ENCODE results near the gene MUC6.

Gene MUC6

GRCh38 chr11:1006762-1007161 lies 29.8 kb downstream of the MUC6 start:
- Histone ChIP-seq H3K4me3 (ENCODE audit: low read length) (no peak overlapping the region), H3K27me3 (replicated peaks; ENCODE audit: control insufficient read depth, insufficient read depth, low read length) (no peaks in the 10 kb centered on the region), H3K4me1 (ENCODE audit: control insufficient read depth, insufficient read depth, low read length) (peaks cover 10% of the 10 kb centered on the region), H3K36me3 (ENCODE audit: control insufficient read depth, insufficient read depth, low read length, severe bottlenecking) (peaks cover 96% of the 10 kb centered on the region), H3K9me3 (ENCODE audit: control insufficient read depth, low read length) (no peaks in the 10 kb centered on the region), H3K9ac (ENCODE audit: low read length) (no peak overlapping the region)
- DNase-seq (ENCODE audit: low read depth) = no peak

DNA sequence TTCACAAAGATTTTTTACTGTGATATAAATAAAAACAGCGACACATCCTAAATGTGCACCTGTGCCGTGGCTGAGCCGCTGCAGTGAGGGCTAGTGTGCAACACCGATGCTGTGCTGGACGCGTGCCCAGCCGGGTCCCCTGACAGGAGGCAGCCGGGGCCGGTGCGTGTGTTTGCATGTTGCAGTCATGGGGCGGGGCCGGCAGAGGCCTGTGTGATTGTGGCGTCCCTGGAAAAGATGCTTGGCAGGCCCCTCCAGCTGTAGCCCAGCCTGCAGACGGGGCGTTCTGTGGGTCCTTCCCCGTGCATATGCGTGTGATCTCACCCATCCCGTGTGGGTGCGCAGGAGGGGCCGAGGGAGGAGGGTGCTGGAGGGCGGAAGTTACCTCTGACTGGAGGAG lies 30.6 kb downstream of the MUC6 start:
- Histone ChIP-seq H3K27me3 (replicated peaks; ENCODE audit: control insufficient read depth, insufficient read depth, low read length) (no peaks in the 10 kb centered on the region), H3K9ac (ENCODE audit: low read length) (no peak overlapping the region), H3K36me3 (ENCODE audit: control insufficient read depth, insufficient read depth, low read length, severe bottlenecking) (peaks cover 96% of the 10 kb centered on the region), H3K4me3 (ENCODE audit: low read length) (no peak overlapping the region), H3K9me3 (ENCODE audit: control insufficient read depth, low read length) (no peaks in the 10 kb centered on the region), H3K4me1 (ENCODE audit: control insufficient read depth, insufficient read depth, low read length) (peaks cover 10% of the 10 kb centered on the region)
- no peak for DNase-seq (ENCODE audit: low read depth)

DNA sequence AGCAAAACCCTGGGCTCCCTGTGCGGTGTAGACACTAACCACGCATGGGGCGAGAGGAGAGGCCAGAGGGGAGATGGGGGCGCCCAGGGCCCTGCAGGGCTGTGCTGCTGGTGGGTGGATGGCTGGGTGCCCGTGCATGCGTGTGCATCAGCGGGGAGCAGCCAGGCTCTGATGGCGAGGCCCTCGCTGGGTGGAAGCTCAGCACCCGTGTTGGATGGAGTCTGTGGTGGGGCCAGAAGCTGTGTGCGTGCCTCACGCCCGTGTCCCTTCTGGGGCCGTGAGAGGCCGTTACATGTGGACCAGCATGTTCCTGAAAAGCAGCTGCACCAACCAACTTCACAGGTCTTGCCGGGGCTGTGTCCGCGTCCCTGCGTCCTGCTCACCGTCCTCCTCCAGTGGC lies 33.4 kb downstream of the MUC6 start:
- Histone ChIP-seq H3K4me1 (ENCODE audit: control insufficient read depth, insufficient read depth, low read length) (peaks cover 10% of the 10 kb centered on the region), H3K36me3 (ENCODE audit: control insufficient read depth, insufficient read depth, low read length, severe bottlenecking) (peaks cover 73% of the 10 kb centered on the region)
- no peak for DNase-seq (ENCODE audit: low read depth)

GRCh38 chr11:1002406-1002984 lies 34.0 kb downstream of the MUC6 start:
- Histone ChIP-seq H3K4me3 (ENCODE audit: low read length) (no peak overlapping the region), H3K36me3 (ENCODE audit: control insufficient read depth, insufficient read depth, low read length, severe bottlenecking) (peaks cover 66% of the 10 kb centered on the region), H3K9ac (ENCODE audit: low read length) (no peak overlapping the region), H3K4me1 (ENCODE audit: control insufficient read depth, insufficient read depth, low read length) (peaks cover 10% of the 10 kb centered on the region), H3K9me3 (ENCODE audit: control insufficient read depth, low read length) (no peaks in the 10 kb centered on the region), H3K27me3 (replicated peaks; ENCODE audit: control insufficient read depth, insufficient read depth, low read length) (no peaks in the 10 kb centered on the region)
- no peak for DNase-seq (ENCODE audit: low read depth)

More for the DNA sequence above, 33.4 kb downstream of the MUC6 start:
- H3K9me3 ChIP-seq (ENCODE audit: control insufficient read depth, low read length) = no peaks in the 10 kb centered on the region
- no peak overlapping the region for H3K4me3 ChIP-seq (ENCODE audit: low read length)
- H3K9ac ChIP-seq (ENCODE audit: low read length) = no peak overlapping the region
- H3K27me3 ChIP-seq (replicated peaks; ENCODE audit: control insufficient read depth, insufficient read depth, low read length) = no peaks in the 10 kb centered on the region

DNA sequence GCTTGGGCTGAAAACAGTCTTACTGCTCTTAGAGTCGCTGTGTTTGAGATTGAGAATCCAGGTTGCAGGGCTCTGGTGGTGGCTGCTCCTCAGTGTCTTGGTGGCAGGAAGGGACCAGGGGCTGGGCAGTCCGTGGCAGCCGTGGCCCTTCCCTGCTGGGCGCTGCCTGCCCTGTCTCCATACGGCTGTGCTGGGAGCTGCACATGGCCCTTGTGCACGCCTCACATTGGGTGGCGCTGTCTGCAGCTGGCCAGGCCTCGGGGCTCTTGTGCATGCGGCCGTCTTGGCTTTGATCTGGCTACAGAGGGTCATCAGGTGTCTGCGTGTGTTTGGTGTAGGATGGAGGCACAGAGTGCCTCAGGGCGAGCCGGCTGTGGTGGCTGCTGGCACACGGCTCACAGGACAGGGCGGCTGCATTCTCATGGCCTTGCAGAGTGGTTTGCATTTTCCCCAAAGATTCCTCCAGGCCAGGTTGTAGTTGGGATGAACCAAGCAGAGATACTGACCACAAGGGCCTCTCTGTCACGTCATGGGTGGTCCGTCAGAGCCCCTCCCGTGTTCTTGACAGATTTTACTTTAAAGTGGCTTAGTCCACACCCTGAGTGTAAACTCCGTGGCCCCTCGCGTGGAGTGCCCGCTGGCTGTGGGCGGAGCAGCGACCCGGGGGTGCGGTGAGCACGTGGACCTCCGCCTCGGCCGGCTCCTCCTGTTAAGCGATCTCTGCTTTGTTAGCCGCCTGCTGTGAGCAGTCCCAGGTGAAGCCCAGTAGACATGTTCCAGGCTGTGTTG lies 34.7 kb downstream of the MUC6 start:
- H3K4me1 ChIP-seq (ENCODE audit: control insufficient read depth, insufficient read depth, low read length) = peaks cover 7% of the 10 kb centered on the region
- H3K36me3 ChIP-seq (ENCODE audit: control insufficient read depth, insufficient read depth, low read length, severe bottlenecking) = peaks cover 63% of the 10 kb centered on the region
- H3K9ac ChIP-seq (ENCODE audit: low read length) = no peak overlapping the region
- no peaks in the 10 kb centered on the region for H3K9me3 ChIP-seq (ENCODE audit: control insufficient read depth, low read length)
- H3K4me3 ChIP-seq (ENCODE audit: low read length) = no peak overlapping the region
- no peak for DNase-seq (ENCODE audit: low read depth)
- no peaks in the 10 kb centered on the region for H3K27me3 ChIP-seq (replicated peaks; ENCODE audit: control insufficient read depth, insufficient read depth, low read length)

DNA sequence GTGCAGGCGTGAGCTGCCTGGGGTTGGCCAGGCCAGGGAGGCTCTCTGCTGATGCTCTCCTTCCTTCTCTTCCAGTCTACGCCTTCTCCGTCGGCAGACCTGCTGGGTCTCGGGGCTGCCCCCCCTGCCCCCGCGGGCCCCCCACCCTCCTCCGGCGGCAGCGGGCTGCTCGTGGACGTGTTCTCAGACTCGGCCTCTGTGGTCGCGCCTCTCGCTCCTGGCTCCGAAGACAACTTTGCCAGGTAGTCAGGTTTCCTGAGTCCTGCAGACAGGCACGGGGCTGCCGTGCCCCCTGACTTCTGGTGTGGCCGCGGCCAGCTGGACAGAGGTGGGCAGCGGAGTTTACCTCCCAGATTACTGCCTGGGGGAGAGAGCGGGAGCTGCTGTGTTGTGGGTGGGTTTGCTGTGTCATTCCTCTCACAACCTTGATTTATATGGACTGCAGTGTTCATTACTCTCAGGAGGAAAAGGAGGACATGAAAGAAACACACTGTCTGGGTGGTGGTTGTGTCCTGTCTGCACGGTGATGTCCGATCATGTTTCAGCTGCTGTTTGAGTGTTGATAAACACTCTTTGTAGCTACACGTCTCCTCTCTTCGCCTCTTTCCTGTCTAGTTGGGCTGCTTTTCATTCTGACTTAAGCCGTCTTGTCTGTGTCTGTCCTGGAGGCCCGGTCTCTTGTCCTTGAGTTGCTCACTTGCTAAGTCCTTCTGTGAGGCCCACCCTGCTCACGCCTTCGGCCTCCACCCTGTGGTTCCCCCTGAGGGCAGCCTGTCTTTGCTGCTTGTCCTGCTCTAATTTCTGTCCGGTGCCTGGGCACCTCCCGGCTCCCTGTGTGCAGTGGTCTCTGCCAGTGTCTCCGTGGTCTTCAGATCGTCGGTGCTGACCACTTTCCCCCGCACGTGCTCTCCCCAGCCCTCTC lies 35.9 kb downstream of the MUC6 start:
- Histone ChIP-seq H3K27me3 (replicated peaks; ENCODE audit: control insufficient read depth, insufficient read depth, low read length) (no peaks in the 10 kb centered on the region), H3K4me3 (ENCODE audit: low read length) (no peak overlapping the region), H3K9ac (ENCODE audit: low read length) (no peak overlapping the region), H3K4me1 (ENCODE audit: control insufficient read depth, insufficient read depth, low read length) (no peaks in the 10 kb centered on the region), H3K36me3 (ENCODE audit: control insufficient read depth, insufficient read depth, low read length, severe bottlenecking) (peaks cover 63% of the 10 kb centered on the region), H3K9me3 (ENCODE audit: control insufficient read depth, low read length) (no peaks in the 10 kb centered on the region)
- no peak for DNase-seq (ENCODE audit: low read depth)

GRCh38 chr11:999009-999408 lies 37.5 kb downstream of the MUC6 start:
- Histone ChIP-seq H3K36me3 (ENCODE audit: control insufficient read depth, insufficient read depth, low read length, severe bottlenecking) (peaks cover 56% of the 10 kb centered on the region), H3K4me1 (ENCODE audit: control insufficient read depth, insufficient read depth, low read length) (no peaks in the 10 kb centered on the region), H3K4me3 (ENCODE audit: low read length) (no peak overlapping the region), H3K9me3 (ENCODE audit: control insufficient read depth, low read length) (no peaks in the 10 kb centered on the region), H3K9ac (ENCODE audit: low read length) (no peak overlapping the region), H3K27me3 (replicated peaks; ENCODE audit: control insufficient read depth, insufficient read depth, low read length) (no peaks in the 10 kb centered on the region)
- DNase-seq (ENCODE audit: low read depth) = no peak

DNA sequence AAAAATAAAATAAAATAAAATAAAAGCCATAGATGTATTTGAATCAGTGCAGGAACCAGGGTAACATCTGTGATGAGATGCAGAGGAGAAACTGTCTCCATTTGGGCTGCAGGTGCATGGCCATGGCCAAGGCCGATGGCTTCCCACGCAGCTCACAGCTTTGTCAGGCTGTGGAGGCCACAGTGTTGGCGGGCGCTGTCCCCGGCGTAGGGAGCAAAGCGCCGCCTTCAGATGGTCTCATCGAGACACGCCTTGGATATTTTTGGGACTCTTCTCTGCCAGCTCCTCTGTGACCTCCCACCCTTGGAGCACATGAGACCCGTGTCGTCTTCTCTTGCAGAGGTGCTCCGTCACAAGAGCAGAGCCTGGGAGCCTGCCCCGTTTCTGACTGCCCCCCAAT lies 38.6 kb downstream of the MUC6 start:
- no peak overlapping the region for H3K4me3 ChIP-seq (ENCODE audit: low read length)
- no peak overlapping the region for H3K9ac ChIP-seq (ENCODE audit: low read length)
- H3K36me3 ChIP-seq (ENCODE audit: control insufficient read depth, insufficient read depth, low read length, severe bottlenecking) = peaks cover 54% of the 10 kb centered on the region
- no peaks in the 10 kb centered on the region for H3K9me3 ChIP-seq (ENCODE audit: control insufficient read depth, low read length)
- no peaks in the 10 kb centered on the region for H3K27me3 ChIP-seq (replicated peaks; ENCODE audit: control insufficient read depth, insufficient read depth, low read length)
- DNase-seq (ENCODE audit: low read depth) = no peak
- no peaks in the 10 kb centered on the region for H3K4me1 ChIP-seq (ENCODE audit: control insufficient read depth, insufficient read depth, low read length)

- Histone ChIP-seq H3K9ac (ENCODE audit: low read length) (no peak overlapping the region), H3K4me3 (ENCODE audit: low read length) (no peak overlapping the region), H3K4me1 (ENCODE audit: control insufficient read depth, insufficient read depth, low read length) (no peaks in the 10 kb centered on the region), H3K36me3 (ENCODE audit: control insufficient read depth, insufficient read depth, low read length, severe bottlenecking) (peaks cover 51% of the 10 kb centered on the region), H3K9me3 (ENCODE audit: control insufficient read depth, low read length) (no peaks in the 10 kb centered on the region), H3K27me3 (replicated peaks; ENCODE audit: control insufficient read depth, insufficient read depth, low read length) (no peaks in the 10 kb centered on the region)
- DNase-seq (ENCODE audit: low read depth) = no peak
Observed at GRCh38 chr11:996681-997080, 39.8 kb downstream of the MUC6 start.

DNA sequence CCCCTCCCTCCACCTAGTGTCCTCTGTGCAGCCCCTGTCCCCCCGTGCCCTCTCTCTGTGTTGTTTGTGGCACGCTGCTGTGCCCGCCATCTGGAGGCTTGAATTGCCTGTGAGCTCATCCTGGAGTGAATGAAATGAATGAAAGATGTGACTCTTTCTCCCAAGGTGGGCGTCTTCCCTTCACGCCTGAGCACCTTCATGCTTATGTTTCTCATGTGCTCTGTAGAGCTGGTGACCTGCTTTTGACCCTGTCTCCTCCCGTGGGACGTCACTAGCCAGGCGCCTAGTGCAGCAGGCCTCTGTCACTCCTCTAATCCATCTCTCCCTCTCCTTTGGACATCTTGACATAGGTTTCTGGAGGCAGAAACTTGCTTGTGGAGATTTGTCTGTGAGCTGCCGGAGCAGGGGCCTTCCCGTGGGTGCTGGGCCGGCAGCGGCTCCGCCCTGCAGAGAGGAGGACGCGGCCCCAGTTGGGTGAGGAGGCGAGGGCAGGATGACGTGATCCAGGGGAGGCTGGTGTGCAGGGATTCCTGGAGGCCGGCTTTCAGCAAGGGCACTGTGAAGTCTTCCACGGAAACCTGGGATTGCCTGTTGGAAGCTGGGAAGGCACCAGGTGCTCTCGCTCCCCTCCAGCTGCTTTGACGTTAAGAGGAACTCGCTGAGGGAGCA lies 40.6 kb downstream of the MUC6 start:
- DNase-seq (ENCODE audit: low read depth) = no peak
- no peak overlapping the region for H3K4me3 ChIP-seq (ENCODE audit: low read length)
- H3K36me3 ChIP-seq (ENCODE audit: control insufficient read depth, insufficient read depth, low read length, severe bottlenecking) = peaks cover 43% of the 10 kb centered on the region
- no peak overlapping the region for H3K9ac ChIP-seq (ENCODE audit: low read length)
- H3K4me1 ChIP-seq (ENCODE audit: control insufficient read depth, insufficient read depth, low read length) = no peaks in the 10 kb centered on the region
- no peaks in the 10 kb centered on the region for H3K27me3 ChIP-seq (replicated peaks; ENCODE audit: control insufficient read depth, insufficient read depth, low read length)
- no peaks in the 10 kb centered on the region for H3K9me3 ChIP-seq (ENCODE audit: control insufficient read depth, low read length)

Measured in adipocyte (in vitro differentiated cells).